ENCODE results near the gene CCDC27. TPM values are rescaled to one million over a fixed set of nuclear protein-coding genes. Genes with fewer than 3 reads are reported as not detected.
"Not testable (repeated sequence)": the region's sequence is repeated elsewhere in the genome, so short reads cannot be mapped to it uniquely, and the experiment has no call there.

The CCDC27 gene
- total RNA-seq, 4 donors from 2014 or later = not detected

GRCh38 chr1:3799976-3800685 is 47.9 kb downstream of the CCDC27 start:
- Histone ChIP-seq H3K4me3 (no peak overlapping the region), H3K27me3 (peaks cover 20% of the 10 kb centered on the region), H3K36me3 (no peaks in the 10 kb centered on the region), H3K27ac (no peak overlapping the region), H3K9me3 (no peaks in the 10 kb centered on the region), H3K4me1 (peaks cover 5 to 15% (median 9%) of the 10 kb centered on the region in 4 donors)
- intact Hi-C loops (cut with DNase I; ENCODE audit: low total_unique reads) = no loop called here
- WGBS, 2 donors (ENCODE audit: low coverage in 1 of 2) = 84% methylated on average over 8 of the region's 11 CpGs; no CpG with 5 or more reads in 1 of the 2 donors
- TF ChIP-seq POLR2AphosphoS5 (IDR thresholded peaks at IDR 0.05) (no peak), EP300 (IDR thresholded peaks at IDR 0.05; ENCODE audit: low read depth) (no peak)
- in situ Hi-C loops (cut with MboI; ENCODE audit: low pct_ligation_motif_present in 1 of 4, low pct_unique_long_range_greater_than_20kb in 1 of 4, low sequenced_read_pairs in 3 of 4) = no loop called here
- DNase-seq = no peak

GRCh38 chr1:3800795-3801194 is 48.5 kb downstream of the CCDC27 start:
- H3K4me3 ChIP-seq; H3K9me3 ChIP-seq; H3K4me1 ChIP-seq; intact Hi-C loops (cut with DNase I; ENCODE audit: low total_unique reads); H3K36me3 ChIP-seq; H3K27ac ChIP-seq; in situ Hi-C loops (cut with MboI; ENCODE audit: low pct_ligation_motif_present in 1 of 4, low pct_unique_long_range_greater_than_20kb in 1 of 4, low sequenced_read_pairs in 3 of 4); DNase-seq: not testable (repeated sequence)
- peaks cover 20% of the 10 kb centered on the region for H3K27me3 ChIP-seq
- WGBS, 2 donors (ENCODE audit: low coverage in 1 of 2) = 72 to 90% methylated on average over 2 to 3 of the region's 3 CpGs

GRCh38 chr1:3803905-3804626 is 51.8 kb downstream of the CCDC27 start:
- in situ Hi-C loops (cut with MboI; ENCODE audit: low pct_ligation_motif_present in 1 of 4, low pct_unique_long_range_greater_than_20kb in 1 of 4, low sequenced_read_pairs in 3 of 4) (no loop called here), intact Hi-C loops (cut with DNase I; ENCODE audit: low total_unique reads) (no loop called here)
- Histone ChIP-seq H3K36me3 (no peaks in the 10 kb centered on the region), H3K4me3 (no peak overlapping the region), H3K27ac (no peak overlapping the region), H3K9me3 (no peaks in the 10 kb centered on the region), H3K4me1 (peaks cover 0 to 2% (median 0%) of the 10 kb centered on the region in 4 donors), H3K27me3 (peaks cover 20% of the 10 kb centered on the region)
- DNase-seq = no peak
- TF ChIP-seq EP300 (IDR thresholded peaks at IDR 0.05; ENCODE audit: low read depth) (no peak), POLR2A (IDR thresholded peaks at IDR 0.05) (no peak)
- TF ChIP-seq, protein P1, sequence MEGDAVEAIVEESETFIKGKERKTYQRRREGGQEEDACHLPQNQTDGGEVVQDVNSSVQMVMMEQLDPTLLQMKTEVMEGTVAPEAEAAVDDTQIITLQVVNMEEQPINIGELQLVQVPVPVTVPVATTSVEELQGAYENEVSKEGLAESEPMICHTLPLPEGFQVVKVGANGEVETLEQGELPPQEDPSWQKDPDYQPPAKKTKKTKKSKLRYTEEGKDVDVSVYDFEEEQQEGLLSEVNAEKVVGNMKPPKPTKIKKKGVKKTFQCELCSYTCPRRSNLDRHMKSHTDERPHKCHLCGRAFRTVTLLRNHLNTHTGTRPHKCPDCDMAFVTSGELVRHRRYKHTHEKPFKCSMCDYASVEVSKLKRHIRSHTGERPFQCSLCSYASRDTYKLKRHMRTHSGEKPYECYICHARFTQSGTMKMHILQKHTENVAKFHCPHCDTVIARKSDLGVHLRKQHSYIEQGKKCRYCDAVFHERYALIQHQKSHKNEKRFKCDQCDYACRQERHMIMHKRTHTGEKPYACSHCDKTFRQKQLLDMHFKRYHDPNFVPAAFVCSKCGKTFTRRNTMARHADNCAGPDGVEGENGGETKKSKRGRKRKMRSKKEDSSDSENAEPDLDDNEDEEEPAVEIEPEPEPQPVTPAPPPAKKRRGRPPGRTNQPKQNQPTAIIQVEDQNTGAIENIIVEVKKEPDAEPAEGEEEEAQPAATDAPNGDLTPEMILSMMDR (IDR thresholded peaks at IDR 0.05) = no peak
- WGBS, 2 donors (ENCODE audit: low coverage in 1 of 2) = 38 to 61% methylated on average over 11 to 19 of the region's 19 CpGs

DNA sequence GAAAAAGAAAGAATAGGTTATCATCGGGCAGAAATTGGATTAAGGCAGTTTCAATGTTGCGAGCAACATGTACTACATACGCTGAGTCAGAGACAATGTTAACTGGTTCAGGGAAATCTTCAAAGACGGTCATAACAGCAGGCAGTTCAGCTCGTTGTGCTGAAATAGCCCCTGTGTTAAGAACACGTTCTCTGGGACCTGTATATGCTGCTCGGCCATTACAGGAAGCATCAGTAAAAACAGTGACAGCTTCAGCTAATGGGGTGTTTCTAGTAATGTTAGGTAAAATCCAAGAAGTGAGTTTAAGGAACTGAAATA is 52.3 kb downstream of the CCDC27 start:
- intact Hi-C loops (cut with DNase I; ENCODE audit: low total_unique reads); H3K36me3 ChIP-seq; in situ Hi-C loops (cut with MboI; ENCODE audit: low pct_ligation_motif_present in 1 of 4, low pct_unique_long_range_greater_than_20kb in 1 of 4, low sequenced_read_pairs in 3 of 4); H3K9me3 ChIP-seq; H3K4me1 ChIP-seq; DNase-seq; H3K4me3 ChIP-seq; H3K27ac ChIP-seq: not testable (repeated sequence)
- WGBS, 2 donors (ENCODE audit: low coverage in 1 of 2) = 56 to 57% methylated on average over 7 of the region's 7 CpGs
- peaks cover 20% of the 10 kb centered on the region for H3K27me3 ChIP-seq

GRCh38 chr1:3805038-3805437 is 52.8 kb downstream of the CCDC27 start:
- H3K36me3 ChIP-seq = no peaks in the 10 kb centered on the region
- in situ Hi-C loops (cut with MboI; ENCODE audit: low pct_ligation_motif_present in 1 of 4, low pct_unique_long_range_greater_than_20kb in 1 of 4, low sequenced_read_pairs in 3 of 4) (no loop called here), intact Hi-C loops (cut with DNase I; ENCODE audit: low total_unique reads) (no loop called here)
- H3K9me3 ChIP-seq = no peaks in the 10 kb centered on the region
- no peak for DNase-seq
- H3K4me3 ChIP-seq = no peak overlapping the region
- H3K27ac ChIP-seq = no peak overlapping the region
- TF ChIP-seq, protein P1 (IDR thresholded peaks at IDR 0.05) = no peak
- no peak for TF ChIP-seq POLR2AphosphoS5 (IDR thresholded peaks at IDR 0.05)
- no peak for TF ChIP-seq EP300 (IDR thresholded peaks at IDR 0.05; ENCODE audit: low read depth)
- no peak for TF ChIP-seq POLR2A (IDR thresholded peaks at IDR 0.05)
- peaks cover 0 to 2% (median 0%) of the 10 kb centered on the region in 4 donors for H3K4me1 ChIP-seq
- WGBS, 2 donors (ENCODE audit: low coverage in 1 of 2) = 76 to 79% methylated on average over 10 to 11 of the region's 11 CpGs
- peaks cover 18% of the 10 kb centered on the region for H3K27me3 ChIP-seq

All from transverse colon (tissue), 4 donors.